H1 (cell line): ENCODE results near the gene ACTN2. TPM values are rescaled to one million over a fixed set of nuclear protein-coding genes. Genes with fewer than 3 reads are reported as not detected.

ENCODE experiments used
- polyA plus RNA-seq, 7 experiments: library from polyadenylated mRNA; depleted of rRNA in 3 of 7; stranded (reverse) in 5 of 7; unstranded in 2 of 7; fragments of >200 nt in 5 of 7; fragments of 200-250 nt in 2 of 7; gene quantifications; 1 replicate in 5 of 7; 2 replicates in 1 of 7; 4 replicates in 1 of 7; pipeline versions ENCODE4 v1.2.1 to v1.2.3, GENCODE V29; 2011 to 2013; ENCODE audit warnings: missing spikeins in 2 of 7, mixed read lengths in 2 of 7
- total RNA-seq: library from RNA; stranded (reverse); fragmentation: NEBNext Ultra II Directional; extraction: Animal tissue kit (Norgen Biotek cat#: 25700); gene quantifications from 2 replicates; pipeline ENCODE4 v1.2.1, GENCODE V29; 2021

ACTN2 gene
- total and polyA plus RNA-seq, 2 of the 8 experiments (the other 6 are each of a cell fraction or from before 2014, with no cell fraction given), result 1.9 to 4.1 TPM

Other genes starting within 250 kb of the ACTN2 start
- gene LGALS8, start 162.5 kb upstream of the ACTN2 start, total RNA-seq, result 11.6 and 15.3 TPM in 2 replicates
- gene LGALS8, start 162.5 kb upstream of the ACTN2 start, polyA plus RNA-seq (2011; rRNA removed), result 5.5 and 7.2 TPM in 2 replicates
- 95.0 and 95.8 TPM in 2 replicates for gene HEATR1, start 82.0 kb upstream of the ACTN2 start, total RNA-seq
- 9.3 and 13.0 TPM in 2 replicates for gene HEATR1, start 82.0 kb upstream of the ACTN2 start, polyA plus RNA-seq (2011; rRNA removed)
- gene MTR, start 108.8 kb downstream of the ACTN2 start, total RNA-seq, result 24.2 and 27.4 TPM in 2 replicates
- gene MTR, start 108.8 kb downstream of the ACTN2 start, polyA plus RNA-seq (2011; rRNA removed), result 4.4 and 4.8 TPM in 2 replicates